HepG2 (cell line): ENCODE results near the gene MFSD12.

Source experiments
- ATF1 ChIP-seq: IDR thresholded peaks from 2 replicates; pipeline ENCODE4 v1.6.1; 2016; ENCODE audit warnings: mild to moderate bottlenecking, control low read depth
- BCL3 ChIP-seq: sonication (generic); formaldehyde crosslinking; IDR thresholded peaks from 2 replicates; pipeline ENCODE4 v1.5.1; 2020; ENCODE audit warnings: mild to moderate bottlenecking, missing genetic modification reagents, moderate library complexity
- EP300 ChIP-seq, 3 experiments: sonication (generic) in 1 of 3; formaldehyde crosslinking in 1 of 3; IDR thresholded peaks; 2 replicates each; pipeline versions ENCODE4 v1.5.1 to v1.6.1; 2011 to 2020; ENCODE audit warnings: low read depth in 2 of 3, low read length in 2 of 3, borderline replicate concordance in 1 of 3, improper control_type of control experiment in 1 of 3, mild to moderate bottlenecking in 1 of 3, missing genetic modification reagents in 1 of 3, moderate library complexity in 1 of 3
- MEIS2 ChIP-seq: sonication (generic); formaldehyde crosslinking; IDR thresholded peaks from 2 replicates; pipeline ENCODE4 v1.9.0; 2021; ENCODE audit warnings: mild to moderate bottlenecking, missing genetic modification reagents
- SMC3 ChIP-seq: IDR thresholded peaks from 2 replicates; pipeline ENCODE4 v1.6.1; 2011; ENCODE audit warnings: low read length, improper control_type of control experiment
- TBX3 ChIP-seq: fragments of 450-650 bp; IDR thresholded peaks from 2 replicates; pipeline ENCODE4 v1.6.1; 2017; ENCODE audit warnings: antibody characterized with exemption, mild to moderate bottlenecking, inconsistent platforms, borderline replicate concordance
- TGIF2 ChIP-seq: IDR thresholded peaks from 2 replicates; pipeline ENCODE4 v1.6.1; 2016; ENCODE audit warnings: control low read depth, missing compliant biosample characterization
- ZFP36L2 ChIP-seq: sonication (generic); formaldehyde crosslinking; IDR thresholded peaks from 2 replicates; pipeline ENCODE4 v1.4.0; 2020; ENCODE audit warnings: missing genetic modification reagents
- ZMAT3 ChIP-seq: sonication (generic); formaldehyde crosslinking; conservative IDR thresholded peaks from 2 replicates; pipeline ENCODE4 v1.7.0; 2021; ENCODE audit warnings: missing genetic modification reagents
- ZNF703 ChIP-seq: sonication (generic); formaldehyde crosslinking; IDR thresholded peaks from 2 replicates; pipeline ENCODE4 v1.5.1; 2020; ENCODE audit warnings: missing genetic modification reagents, mild to moderate bottlenecking, moderate library complexity, borderline replicate concordance
- ZNF883 ChIP-seq: sonication (generic); formaldehyde crosslinking; IDR thresholded peaks from 2 replicates; pipeline ENCODE4 v1.5.1; 2020; ENCODE audit warnings: mild to moderate bottlenecking, missing genetic modification reagents; ENCODE audit errors: not compliant biosample characterization

GRCh38 chr19:3556423-3556977, 886 bp downstream of the MFSD12 start:
- no peak for TF ChIP-seq ZNF883 (CRISPR knock-in tag)
- TF ChIP-seq ZNF703 (CRISPR knock-in tag) = no peak
- TF ChIP-seq TBX3 = no peak
- TF ChIP-seq ZMAT3 (CRISPR knock-in tag) = no peak
- TF ChIP-seq BCL3 = no peak
- no peak for TF ChIP-seq ZFP36L2
- TF ChIP-seq ATF1 (CRISPR knock-in tag) = no peak
- no peak for TF ChIP-seq EP300 (IDR thresholded peaks at IDR 0.05; ENCODE audit: low read depth in 2 of 2, low read length in 2 of 2)
- TF ChIP-seq EP300 (CRISPR knock-in tag; IDR thresholded peaks at IDR 0.05; ENCODE audit: borderline replicate concordance) = no peak
- TF ChIP-seq SMC3 = no peak
- no peak for TF ChIP-seq TGIF2 (CRISPR knock-in tag)
- no peak for TF ChIP-seq MEIS2
